ENCODE measurements around the gene SELENOV. TPM values are rescaled to one million over a fixed set of nuclear protein-coding genes. Genes with fewer than 3 reads are reported as not detected.

The SELENOV gene
- total RNA-seq, 6 donors from 2014 or later = not detected

GRCh38 chr19:39520541-39521484, 5.9 kb downstream of the SELENOV start:
- no peak overlapping the region for H3K4me3 ChIP-seq
- DNase-seq (no peak), ATAC-seq (ENCODE audit: low FRiP score in 2 of 2) (no peak)
- H3K9me3 ChIP-seq = no peaks in the 10 kb centered on the region
- TF ChIP-seq EP300 (IDR thresholded peaks at IDR 0.05) (no peak), POLR2A (IDR thresholded peaks at IDR 0.05) (no peak), POLR2AphosphoS5 (IDR thresholded peaks at IDR 0.05) (no peak), CTCF (IDR thresholded peaks at IDR 0.05) (no peak)
- WGBS, 2 donors = 84 to 86% methylated on average over 8 of the region's 8 CpGs
- peaks cover under 1 to 4% (median 1%) of the 10 kb centered on the region in 4 donors for H3K4me1 ChIP-seq
- peaks cover 0 to 7% (median 3%) of the 10 kb centered on the region in 4 donors for H3K27me3 ChIP-seq
- H3K36me3 ChIP-seq = no peaks in the 10 kb centered on the region
- no peak overlapping the region for H3K27ac ChIP-seq

- no peak for TF ChIP-seq EP300 (IDR thresholded peaks at IDR 0.05)
- DNase-seq (no peak), ATAC-seq (ENCODE audit: low FRiP score in 2 of 2) (peak in 1 of 2 donors; percentile 62)
- H3K9me3 ChIP-seq = no peaks in the 10 kb centered on the region
- H3K27me3 ChIP-seq = no peaks in the 10 kb centered on the region
- 77 to 84% methylated on average over 8 of the region's 8 CpGs for WGBS, 2 donors
- no peak overlapping the region for H3K27ac ChIP-seq
- no peaks in the 10 kb centered on the region for H3K4me1 ChIP-seq
- H3K36me3 ChIP-seq = no peaks in the 10 kb centered on the region
- no peak overlapping the region for H3K4me3 ChIP-seq
These were observed 9.6 kb downstream of the SELENOV start for GRCh38 chr19:39524495-39524894.

DNA sequence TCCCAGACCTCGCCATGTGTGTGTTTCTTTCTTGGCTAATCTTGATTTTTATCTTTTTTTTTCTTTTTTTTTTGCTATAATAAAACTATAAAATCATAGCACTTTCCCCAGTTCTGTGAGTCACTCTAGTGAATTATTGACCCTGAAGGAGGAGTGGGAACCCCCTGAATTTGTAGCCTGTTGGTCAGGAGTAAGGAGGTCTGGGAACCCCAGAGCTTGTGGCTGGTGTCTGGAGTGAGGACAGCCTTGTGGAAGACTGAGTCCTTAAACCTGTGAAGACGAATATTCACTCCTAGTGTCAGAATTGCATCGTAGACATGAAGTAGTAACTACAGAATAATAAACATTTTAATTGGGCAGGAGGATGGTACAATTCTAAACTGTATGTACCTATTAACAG, 10.3 kb downstream of the SELENOV start:
- 99% methylated on average over 3 of the region's 3 CpGs for WGBS, 2 donors
- Histone ChIP-seq H3K27me3 (no peaks in the 10 kb centered on the region), H3K9me3 (no peaks in the 10 kb centered on the region), H3K4me1 (no peaks in the 10 kb centered on the region), H3K27ac (no peak overlapping the region), H3K36me3 (no peaks in the 10 kb centered on the region), H3K4me3 (no peak overlapping the region)
- ATAC-seq (ENCODE audit: low FRiP score in 2 of 2) = no peak
- TF ChIP-seq EP300 (IDR thresholded peaks at IDR 0.05) = no peak
- TF ChIP-seq POLR2A (IDR thresholded peaks at IDR 0.05) = no peak
- TF ChIP-seq POLR2AphosphoS5 (IDR thresholded peaks at IDR 0.05) = no peak
- TF ChIP-seq CTCF (IDR thresholded peaks at IDR 0.05) = no peak
- DNase-seq = no peak

DNA sequence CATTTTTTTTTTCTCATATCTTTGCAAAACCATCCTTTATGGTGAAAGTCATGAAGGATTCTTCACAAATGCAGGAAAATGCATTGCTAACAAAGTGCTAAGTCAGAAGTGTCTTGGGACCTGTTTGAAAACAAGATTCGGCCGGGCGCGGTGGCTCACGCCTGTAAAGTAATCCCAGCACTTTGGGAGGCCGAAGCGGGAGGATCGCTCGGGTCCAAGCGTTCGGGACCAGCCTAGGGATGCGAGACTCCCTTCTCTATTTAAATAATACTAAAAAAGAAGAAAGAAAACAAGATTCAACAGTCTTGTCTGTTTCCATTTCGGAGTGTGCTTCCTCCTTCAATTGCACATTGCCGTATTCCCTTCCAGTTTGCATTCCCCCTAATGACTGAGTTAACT, 16.9 kb downstream of the SELENOV start:
- TF ChIP-seq EP300 (IDR thresholded peaks at IDR 0.05) (no peak), POLR2AphosphoS5 (IDR thresholded peaks at IDR 0.05) (no peak), CTCF (IDR thresholded peaks at IDR 0.05) (no peak), POLR2A (IDR thresholded peaks at IDR 0.05) (no peak)
- H3K9me3 ChIP-seq = no peaks in the 10 kb centered on the region
- peaks cover 10 to 19% (median 17%) of the 10 kb centered on the region in 4 donors for H3K4me1 ChIP-seq
- no peaks in the 10 kb centered on the region for H3K27me3 ChIP-seq
- H3K27ac ChIP-seq = peak overlapping the region; percentile 75 to 89 (median 86)
- DNase-seq (no peak), ATAC-seq (ENCODE audit: low FRiP score in 2 of 2) (no peak)
- H3K36me3 ChIP-seq = no peaks in the 10 kb centered on the region
- H3K4me3 ChIP-seq = peak overlapping the region; percentile 82 to 99 (median 86)
- 39 to 48% methylated on average over 14 of the region's 14 CpGs for WGBS, 2 donors

- DNase-seq (peak; percentile 92 to 97), ATAC-seq (ENCODE audit: low FRiP score in 2 of 2) (peak; percentile 97 to 99)
- 0 to 1% methylated on average over 33 to 49 of the region's 65 CpGs for WGBS, 2 donors
- Histone ChIP-seq H3K4me3 (peak within 1 kb of the TSS; percentile 82 to 99 (median 86)), H3K27ac (peak within 1 kb of the TSS; percentile 75 to 89 (median 86)), H3K4me1 (peaks cover 10 to 19% (median 17%) of the 10 kb centered on the region in 4 donors), H3K36me3 (no peaks in the 10 kb centered on the region), H3K9me3 (no peaks in the 10 kb centered on the region), H3K27me3 (no peaks in the 10 kb centered on the region)
- TF ChIP-seq EP300 (IDR thresholded peaks at IDR 0.05) (no peak), CTCF (IDR thresholded peaks at IDR 0.05) (peak; percentile 98 to 100 (median 98)), POLR2A (IDR thresholded peaks at IDR 0.05) (peak in 2 of 4 donors; percentile 47 to 76), POLR2AphosphoS5 (IDR thresholded peaks at IDR 0.05) (peak in 1 of 2 donors; percentile 88)
These were observed 17.5 kb downstream of the SELENOV start, which contains the start of gene EID2B for GRCh38 chr19:39532233-39533002. Gene EID2B, minus strand, starts transcription at chr19:39532852. Its CDS starts 50 bp downstream, at chr19:39532802.
